ENCODE results near the gene OR51V1.

The OR51V1 gene

GRCh38 chr11:5226732-5227310, 26.3 kb upstream of the OR51V1 start, which contains the start of gene HBB:
Gene HBB, minus strand, starts transcription at chr11:5227071. Its CDS starts 50 bp downstream, at chr11:5227021.
- Histone ChIP-seq H3K36me3 (ENCODE audit: insufficient read depth, low read length) (no peaks in the 10 kb centered on the region), H3K4me3 (ENCODE audit: low read depth, low read length, poor library complexity, severe bottlenecking) (no peak within 1 kb of the TSS), H3K27me3 (ENCODE audit: insufficient read depth, low read length) (no peaks in the 10 kb centered on the region), H3K4me1 (ENCODE audit: insufficient read depth, low read length, severe bottlenecking) (no peaks in the 10 kb centered on the region), H3K9me2 (ENCODE audit: low read depth, low read length) (no peaks in the 10 kb centered on the region), H3K4me2 (ENCODE audit: low read length) (no peak within 1 kb of the TSS), H3K79me2 (ENCODE audit: insufficient read depth, low read length) (no peaks in the 10 kb centered on the region), H3F3A (ENCODE audit: insufficient read depth, low read length) (no peaks in the 10 kb centered on the region), H4K20me1 (ENCODE audit: insufficient read depth, low read length) (no peaks in the 10 kb centered on the region), H3K27ac (ENCODE audit: low read depth, low read length, poor library complexity, severe bottlenecking) (no peak within 1 kb of the TSS), H2AFZ (ENCODE audit: low read length) (no peak within 1 kb of the TSS), H3K9me3 (ENCODE audit: low read length) (no peaks in the 10 kb centered on the region), H3K9ac (ENCODE audit: low read length) (no peak within 1 kb of the TSS)
- no peak for TF ChIP-seq EZH2 (IDR thresholded peaks at IDR 0.05; ENCODE audit: borderline replicate concordance, low read length)
- TF ChIP-seq CTCF (IDR thresholded peaks at IDR 0.05; ENCODE audit: low read length): no peak

- Histone ChIP-seq H3K27me3 (ENCODE audit: insufficient read depth, low read length) (no peaks in the 10 kb centered on the region), H3F3A (ENCODE audit: insufficient read depth, low read length) (no peaks in the 10 kb centered on the region), H3K9me3 (ENCODE audit: low read length) (no peaks in the 10 kb centered on the region), H4K20me1 (ENCODE audit: insufficient read depth, low read length) (no peaks in the 10 kb centered on the region), H3K4me2 (ENCODE audit: low read length) (no peak overlapping the region), H3K9ac (ENCODE audit: low read length) (no peak overlapping the region), H3K4me3 (ENCODE audit: low read depth, low read length, poor library complexity, severe bottlenecking) (no peak overlapping the region), H3K9me2 (ENCODE audit: low read depth, low read length) (no peaks in the 10 kb centered on the region), H3K79me2 (ENCODE audit: insufficient read depth, low read length) (no peaks in the 10 kb centered on the region), H3K36me3 (ENCODE audit: insufficient read depth, low read length) (no peaks in the 10 kb centered on the region), H2AFZ (ENCODE audit: low read length) (no peak overlapping the region), H3K4me1 (ENCODE audit: insufficient read depth, low read length, severe bottlenecking) (no peaks in the 10 kb centered on the region), H3K27ac (ENCODE audit: low read depth, low read length, poor library complexity, severe bottlenecking) (no peak overlapping the region)
- TF ChIP-seq CTCF (IDR thresholded peaks at IDR 0.05; ENCODE audit: low read length): no peak
- TF ChIP-seq EZH2 (IDR thresholded peaks at IDR 0.05; ENCODE audit: borderline replicate concordance, low read length): no peak
Observed at GRCh38 chr11:5225480-5225871, 25.0 kb upstream of the OR51V1 start.

GRCh38 chr11:5224538-5225479, 24.3 kb upstream of the OR51V1 start:
- Histone ChIP-seq H3K4me3 (ENCODE audit: low read depth, low read length, poor library complexity, severe bottlenecking) (no peak overlapping the region), H3F3A (ENCODE audit: insufficient read depth, low read length) (no peaks in the 10 kb centered on the region), H3K4me2 (ENCODE audit: low read length) (no peak overlapping the region), H3K9ac (ENCODE audit: low read length) (no peak overlapping the region), H3K27me3 (ENCODE audit: insufficient read depth, low read length) (no peaks in the 10 kb centered on the region), H3K9me2 (ENCODE audit: low read depth, low read length) (no peaks in the 10 kb centered on the region), H4K20me1 (ENCODE audit: insufficient read depth, low read length) (no peaks in the 10 kb centered on the region), H3K27ac (ENCODE audit: low read depth, low read length, poor library complexity, severe bottlenecking) (no peak overlapping the region), H3K79me2 (ENCODE audit: insufficient read depth, low read length) (no peaks in the 10 kb centered on the region), H3K36me3 (ENCODE audit: insufficient read depth, low read length) (no peaks in the 10 kb centered on the region), H2AFZ (ENCODE audit: low read length) (no peak overlapping the region), H3K4me1 (ENCODE audit: insufficient read depth, low read length, severe bottlenecking) (no peaks in the 10 kb centered on the region), H3K9me3 (ENCODE audit: low read length) (no peaks in the 10 kb centered on the region)
- TF ChIP-seq EZH2 (IDR thresholded peaks at IDR 0.05; ENCODE audit: borderline replicate concordance, low read length) (no peak), CTCF (IDR thresholded peaks at IDR 0.05; ENCODE audit: low read length) (no peak)
